ENCODE results near the gene FGFBP3.

GRCh38 chr10:91864744-91865143 lies 44.5 kb downstream of the FGFBP3 start:
- TF ChIP-seq CTCF (IDR thresholded peaks at IDR 0.05) (no peak), EP300 (IDR thresholded peaks at IDR 0.05; ENCODE audit: low read depth) (no peak), POLR2AphosphoS5 (IDR thresholded peaks at IDR 0.05) (no peak), POLR2A (IDR thresholded peaks at IDR 0.05) (no peak)
